Measurements from ENCODE around the gene METTL24. TPM values are rescaled to one million over a fixed set of nuclear protein-coding genes. Genes with fewer than 3 reads are reported as not detected.

Gene METTL24
- total and polyA plus RNA-seq, 2 of the 13 experiments (the other 11 are each of a cell fraction or from before 2014, with no cell fraction given): not detected

- H3K27me3 ChIP-seq (ENCODE audit: control insufficient read depth in 1 of 2, insufficient read depth in 2 of 2, low read length in 2 of 2): no peaks in the 10 kb centered on the region
- 97% methylated on average over 1 of the region's 1 CpG for WGBS (ENCODE audit: low lambda C conversion rate)
- no peak for ATAC-seq
- DNase-seq (ENCODE audit: low spot score): no peak
- H3K27ac ChIP-seq (ENCODE audit: extremely low read length, insufficient read depth, low read length): no peak overlapping the region
- in situ Hi-C loops (cut with HindIII; ENCODE audit: extremely low pct_ligation_motif_present, low pct_unique_long_range_greater_than_20kb): no loop called here
- intact Hi-C loops (cut with micrococcal nuclease; ENCODE audit: unreplicated experiment): no loop called here
- no peak overlapping the region for H3K4me2 ChIP-seq (ENCODE audit: low read depth, low read length)
- POLR2A ChIA-PET: no interaction called here
- H3K4me3 ChIP-seq (replicated peaks in 1 of 3; ENCODE audit: insufficient read depth in 1 of 3, low read depth in 2 of 3, low read length in 3 of 3): no peak overlapping the region
- H3K9me3 ChIP-seq (ENCODE audit: low read length): no peaks in the 10 kb centered on the region
- H3K36me3 ChIP-seq (replicated peaks in 1 of 2; ENCODE audit: control insufficient read depth in 1 of 2, insufficient read depth in 2 of 2, low read length in 2 of 2): peaks cover 7 to 63% of the 10 kb centered on the region in 2 experiments
- CTCF ChIA-PET (ENCODE audit: low intra/inter-chr PET ratio, low total read pairs): no interaction called here
- no peak overlapping the region for H2AFZ ChIP-seq (ENCODE audit: low read length)
- no TSS peak for BruUV-seq (replicated peaks)
- H3K4me1 ChIP-seq (ENCODE audit: insufficient read depth, low read length): no peaks in the 10 kb centered on the region
- no peak overlapping the region for H3K9ac ChIP-seq (ENCODE audit: insufficient read depth, low read depth, low read length)
- no peaks in the 10 kb centered on the region for H3K79me2 ChIP-seq (ENCODE audit: insufficient read depth, low read length)
- no peak for FAIRE-seq
- no peaks in the 10 kb centered on the region; the same call in 1 of the 2 replicates for H4K20me1 ChIP-seq (ENCODE audit: insufficient read depth, low read length)
- TF ChIP-seq TFAP4 (IDR thresholded peaks at IDR 0.05; ENCODE audit: borderline replicate concordance, low read depth): no peak
- no peak for TF ChIP-seq CHD4 (IDR thresholded peaks at IDR 0.05; ENCODE audit: borderline replicate concordance, low read length)
- no peak for TF ChIP-seq NFYB (CRISPR knock-in tag; IDR thresholded peaks at IDR 0.05)
- TF ChIP-seq ZBTB4 (CRISPR knock-in tag; IDR thresholded peaks at IDR 0.05; ENCODE audit: borderline replicate concordance): no peak
- no peak for TF ChIP-seq AGO2 (optimal IDR thresholded peaks at IDR 0.05; ENCODE audit: low read depth, low read length)
- TF ChIP-seq HNF1A (IDR thresholded peaks at IDR 0.05; ENCODE audit: low read depth): no peak
- TF ChIP-seq HNF1A (CRISPR knock-in tag; IDR thresholded peaks at IDR 0.05; ENCODE audit: borderline replicate concordance): no peak
- TF ChIP-seq, protein P1, sequence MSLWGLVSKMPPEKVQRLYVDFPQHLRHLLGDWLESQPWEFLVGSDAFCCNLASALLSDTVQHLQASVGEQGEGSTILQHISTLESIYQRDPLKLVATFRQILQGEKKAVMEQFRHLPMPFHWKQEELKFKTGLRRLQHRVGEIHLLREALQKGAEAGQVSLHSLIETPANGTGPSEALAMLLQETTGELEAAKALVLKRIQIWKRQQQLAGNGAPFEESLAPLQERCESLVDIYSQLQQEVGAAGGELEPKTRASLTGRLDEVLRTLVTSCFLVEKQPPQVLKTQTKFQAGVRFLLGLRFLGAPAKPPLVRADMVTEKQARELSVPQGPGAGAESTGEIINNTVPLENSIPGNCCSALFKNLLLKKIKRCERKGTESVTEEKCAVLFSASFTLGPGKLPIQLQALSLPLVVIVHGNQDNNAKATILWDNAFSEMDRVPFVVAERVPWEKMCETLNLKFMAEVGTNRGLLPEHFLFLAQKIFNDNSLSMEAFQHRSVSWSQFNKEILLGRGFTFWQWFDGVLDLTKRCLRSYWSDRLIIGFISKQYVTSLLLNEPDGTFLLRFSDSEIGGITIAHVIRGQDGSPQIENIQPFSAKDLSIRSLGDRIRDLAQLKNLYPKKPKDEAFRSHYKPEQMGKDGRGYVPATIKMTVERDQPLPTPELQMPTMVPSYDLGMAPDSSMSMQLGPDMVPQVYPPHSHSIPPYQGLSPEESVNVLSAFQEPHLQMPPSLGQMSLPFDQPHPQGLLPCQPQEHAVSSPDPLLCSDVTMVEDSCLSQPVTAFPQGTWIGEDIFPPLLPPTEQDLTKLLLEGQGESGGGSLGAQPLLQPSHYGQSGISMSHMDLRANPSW (CRISPR knock-in tag; IDR thresholded peaks at IDR 0.05; ENCODE audit: borderline replicate concordance): no peak
- TF ChIP-seq, protein P2, sequence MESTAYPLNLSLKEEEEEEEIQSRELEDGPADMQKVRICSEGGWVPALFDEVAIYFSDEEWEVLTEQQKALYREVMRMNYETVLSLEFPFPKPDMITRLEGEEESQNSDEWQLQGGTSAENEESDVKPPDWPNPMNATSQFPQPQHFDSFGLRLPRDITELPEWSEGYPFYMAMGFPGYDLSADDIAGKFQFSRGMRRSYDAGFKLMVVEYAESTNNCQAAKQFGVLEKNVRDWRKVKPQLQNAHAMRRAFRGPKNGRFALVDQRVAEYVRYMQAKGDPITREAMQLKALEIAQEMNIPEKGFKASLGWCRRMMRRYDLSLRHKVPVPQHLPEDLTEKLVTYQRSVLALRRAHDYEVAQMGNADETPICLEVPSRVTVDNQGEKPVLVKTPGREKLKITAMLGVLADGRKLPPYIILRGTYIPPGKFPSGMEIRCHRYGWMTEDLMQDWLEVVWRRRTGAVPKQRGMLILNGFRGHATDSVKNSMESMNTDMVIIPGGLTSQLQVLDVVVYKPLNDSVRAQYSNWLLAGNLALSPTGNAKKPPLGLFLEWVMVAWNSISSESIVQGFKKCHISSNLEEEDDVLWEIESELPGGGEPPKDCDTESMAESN (CRISPR knock-in tag; conservative IDR thresholded peaks at IDR 0.05): no peak
- no peak for TF ChIP-seq ZMYM4 (CRISPR knock-in tag; IDR thresholded peaks at IDR 0.05)
Measured at GRCh38 chr6:110211753-110212152, 146.4 kb downstream of the METTL24 start.

All from HepG2 (cell line).